GM21423 (cell line): ENCODE measurements around the gene NMU.
A peak's percentile ranks its signal among the peaks of the same experiment; 100 is the strongest.
"Not testable (repeated sequence)": the region's sequence is repeated elsewhere in the genome, so short reads cannot be mapped to it uniquely, and the experiment has no call there.

Experiments
- ATAC-seq: cut with Tn5 transposase; IDR thresholded peaks from one replicate; pipeline ENCODE4 v1.9.1; 2021; ENCODE audit warnings: mild to moderate bottlenecking, moderate library complexity; ENCODE audit not compliant: unreplicated experiment

Gene NMU

GRCh38 chr4:55568905-55569504 is 67.1 kb downstream of the NMU start:
- ATAC-seq: no peak

GRCh38 chr4:55561889-55562288 is 74.2 kb downstream of the NMU start:
- ATAC-seq: peak; percentile 100

- ATAC-seq: no peak
Measured at GRCh38 chr4:55560096-55560495, 76.0 kb downstream of the NMU start.

GRCh38 chr4:55554453-55555030 is 81.6 kb downstream of the NMU start:
- no peak for ATAC-seq

- no peak for ATAC-seq
Measured at GRCh38 chr4:55553441-55554201, 82.5 kb downstream of the NMU start.

- ATAC-seq: not testable (repeated sequence)
Measured at GRCh38 chr4:55551964-55552363, 84.1 kb downstream of the NMU start.

GRCh38 chr4:55549888-55550287 is 86.2 kb downstream of the NMU start:
- no peak for ATAC-seq

- ATAC-seq: no peak
Measured at GRCh38 chr4:55547918-55548317, 88.2 kb downstream of the NMU start.

- ATAC-seq: no peak
Measured at GRCh38 chr4:55547466-55547770, 88.7 kb downstream of the NMU start.

GRCh38 chr4:55546756-55547465 is 89.2 kb downstream of the NMU start, which contains the start of gene CLOCK:
Gene CLOCK (minus strand): TSS chr4:55546909. CDS start chr4:55482785, 64,124 bp downstream.
- peak; percentile 70 for ATAC-seq

GRCh38 chr4:55546506-55546755 is 89.7 kb downstream of the NMU start:
- no peak for ATAC-seq

- ATAC-seq: peak; percentile 43
Measured at GRCh38 chr4:55545641-55546505, 90.2 kb downstream of the NMU start.
